IPS-NIHi11 (cell line): ENCODE results near the gene RAD23A.
"Not testable (repeated sequence)": the region's sequence is repeated elsewhere in the genome, so short reads cannot be mapped to it uniquely, and the experiment has no call there.

Experiments
- DNase-seq: peaks from one replicate; pipeline ENCODE4 v3.0.0; 2012; ENCODE audit warnings: mixed read lengths, low spot score

Gene RAD23A

DNA sequence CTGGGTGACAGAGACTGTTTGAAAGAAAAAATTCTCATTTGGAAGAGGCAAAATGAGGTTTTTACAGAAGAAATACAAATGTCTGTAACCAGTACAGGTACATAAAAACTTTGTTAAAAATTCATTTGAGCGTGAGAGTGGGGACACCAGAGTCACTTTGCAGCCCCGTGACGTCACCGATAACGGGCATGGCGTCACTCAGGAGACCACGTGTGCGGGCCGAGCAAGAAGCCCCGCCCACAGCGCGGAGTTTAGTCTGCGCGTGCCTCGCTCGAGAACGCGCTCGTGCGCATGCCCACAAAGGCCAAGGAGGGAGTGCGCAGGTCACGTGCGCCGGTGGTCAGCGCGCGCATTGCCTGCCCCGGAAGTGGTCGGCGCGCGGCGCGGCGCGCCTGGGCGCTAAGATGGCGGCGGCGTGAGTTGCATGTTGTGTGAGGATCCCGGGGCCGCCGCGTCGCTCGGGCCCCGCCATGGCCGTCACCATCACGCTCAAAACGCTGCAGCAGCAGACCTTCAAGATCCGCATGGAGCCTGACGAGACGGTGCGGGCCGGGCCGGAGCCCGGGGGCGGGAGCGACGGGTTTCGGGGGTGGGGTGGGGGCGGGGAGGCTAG, at the start of gene RAD23A:
RAD23A (plus strand) TSS at position 384 of the 613 bp plus-strand sequence; CDS start at position 471, 87 bp downstream.
- peak; percentile 94 for DNase-seq

DNA sequence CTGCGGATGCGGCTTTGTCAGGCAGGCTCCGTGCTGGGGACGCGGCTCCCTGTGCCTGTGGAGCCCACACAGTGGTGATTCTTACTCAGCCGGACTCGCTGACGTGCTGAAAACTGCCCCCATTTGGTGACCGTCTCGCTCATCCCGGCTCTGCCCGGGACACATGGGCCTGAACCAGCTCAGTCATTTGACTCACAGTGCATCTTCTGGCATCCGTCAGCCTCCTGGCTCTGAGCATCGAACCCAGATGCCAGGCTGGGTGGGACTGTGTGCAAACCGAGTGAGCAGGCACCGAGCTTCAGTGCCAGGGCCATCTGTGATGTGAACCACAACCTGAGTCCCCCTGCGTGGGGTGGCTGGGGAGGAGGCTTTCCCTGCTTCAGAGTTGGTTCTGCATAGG, 49.2 kb upstream of the RAD23A start:
- no peak for DNase-seq

DNA sequence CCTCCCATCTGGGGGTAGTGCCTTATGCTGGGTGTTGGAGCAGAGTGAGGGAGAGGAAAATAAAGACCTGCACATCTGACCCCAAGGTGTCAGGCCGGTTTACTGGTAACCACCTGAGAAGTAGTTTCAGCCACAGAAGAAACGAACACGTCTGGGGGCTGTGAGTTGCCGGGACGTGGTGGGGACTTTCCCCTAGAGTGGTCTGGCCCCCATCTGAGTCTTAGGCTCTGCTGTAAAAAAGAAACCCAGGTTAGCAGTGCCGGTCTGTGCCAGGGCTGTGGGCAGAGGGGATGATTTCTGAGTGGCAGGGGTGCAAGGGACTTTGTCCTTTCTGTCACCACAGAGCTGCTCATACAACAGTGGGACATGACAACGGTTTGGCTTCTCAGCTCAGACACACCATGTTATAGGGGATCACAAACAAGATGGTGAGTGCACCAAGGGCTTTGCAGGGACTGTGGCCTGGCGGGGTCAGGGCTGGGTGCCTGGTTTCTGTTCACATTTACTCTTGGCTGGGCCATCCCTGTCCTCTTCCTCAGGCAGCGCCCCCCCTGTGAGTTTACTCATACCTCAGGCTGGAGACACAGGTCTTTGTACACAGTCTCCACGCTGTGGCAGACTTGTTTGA, 45.7 kb upstream of the RAD23A start:
- no peak for DNase-seq

DNA sequence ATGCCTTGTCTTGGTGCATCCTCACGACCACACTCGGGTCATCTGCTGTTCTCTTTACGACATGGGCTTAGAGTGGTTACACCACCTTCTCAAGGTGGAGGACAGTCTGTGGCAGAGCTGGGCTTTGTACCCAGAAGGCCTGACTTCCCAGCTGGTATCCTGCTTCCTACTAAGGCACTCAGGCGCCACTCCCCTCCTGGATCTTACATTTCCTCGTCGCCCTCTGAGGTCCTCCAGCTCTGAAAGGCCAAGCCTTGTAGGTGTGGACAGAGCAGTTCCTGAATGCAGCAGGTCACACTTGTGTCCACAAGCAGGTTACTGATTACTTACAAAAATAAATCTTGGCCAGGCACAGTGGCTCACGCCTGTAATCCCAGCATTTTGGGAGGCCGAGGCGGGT, 38.5 kb upstream of the RAD23A start:
- no peak for DNase-seq

DNA sequence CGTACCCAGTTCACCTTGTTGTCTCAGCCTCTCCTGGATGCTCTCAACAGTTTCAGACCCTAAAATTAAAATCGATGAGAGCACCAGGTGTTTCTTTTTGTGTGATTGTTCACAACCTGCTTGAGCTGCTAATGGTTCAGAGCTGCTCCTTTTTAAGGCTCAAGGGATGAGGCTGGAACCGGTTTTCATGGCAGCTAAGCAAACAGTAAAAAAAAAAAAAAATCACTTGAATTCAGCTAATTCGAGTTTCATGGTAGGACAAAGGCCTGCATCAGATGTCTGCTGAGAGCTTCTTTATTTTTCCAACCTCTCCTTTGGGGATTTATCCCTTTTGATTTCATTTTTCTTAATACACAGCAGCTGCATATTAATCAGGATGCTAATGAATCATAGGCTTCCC, 33.1 kb upstream of the RAD23A start:
- DNase-seq = no peak

DNA sequence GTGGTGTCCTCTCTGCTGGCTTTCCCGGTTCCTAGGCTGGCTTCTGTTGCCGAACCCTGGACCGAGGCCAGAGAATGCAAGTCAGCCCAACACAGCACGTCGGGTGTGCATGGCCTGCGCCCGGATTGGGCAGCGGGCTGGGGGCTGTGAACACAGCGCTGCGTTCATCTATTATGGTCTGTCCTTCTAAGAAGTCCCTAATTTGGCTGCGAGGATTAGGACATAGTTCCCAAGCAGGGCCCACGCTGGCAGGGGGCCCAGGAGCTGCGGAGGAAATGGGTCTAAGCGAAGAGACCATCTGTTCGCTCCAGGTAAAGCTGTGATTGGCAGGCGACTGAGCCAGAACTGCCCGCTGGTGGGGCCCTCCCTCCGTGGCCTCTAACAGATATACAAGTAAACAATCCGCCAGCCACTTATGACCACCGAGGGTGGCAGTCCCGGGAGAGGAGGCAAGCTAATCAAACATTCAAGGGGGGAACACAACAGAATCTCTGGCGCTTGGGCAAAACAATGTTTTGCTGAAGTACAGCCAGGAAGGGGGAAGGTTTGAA, 32.6 kb upstream of the RAD23A start:
- peak; percentile 68 for DNase-seq

DNA sequence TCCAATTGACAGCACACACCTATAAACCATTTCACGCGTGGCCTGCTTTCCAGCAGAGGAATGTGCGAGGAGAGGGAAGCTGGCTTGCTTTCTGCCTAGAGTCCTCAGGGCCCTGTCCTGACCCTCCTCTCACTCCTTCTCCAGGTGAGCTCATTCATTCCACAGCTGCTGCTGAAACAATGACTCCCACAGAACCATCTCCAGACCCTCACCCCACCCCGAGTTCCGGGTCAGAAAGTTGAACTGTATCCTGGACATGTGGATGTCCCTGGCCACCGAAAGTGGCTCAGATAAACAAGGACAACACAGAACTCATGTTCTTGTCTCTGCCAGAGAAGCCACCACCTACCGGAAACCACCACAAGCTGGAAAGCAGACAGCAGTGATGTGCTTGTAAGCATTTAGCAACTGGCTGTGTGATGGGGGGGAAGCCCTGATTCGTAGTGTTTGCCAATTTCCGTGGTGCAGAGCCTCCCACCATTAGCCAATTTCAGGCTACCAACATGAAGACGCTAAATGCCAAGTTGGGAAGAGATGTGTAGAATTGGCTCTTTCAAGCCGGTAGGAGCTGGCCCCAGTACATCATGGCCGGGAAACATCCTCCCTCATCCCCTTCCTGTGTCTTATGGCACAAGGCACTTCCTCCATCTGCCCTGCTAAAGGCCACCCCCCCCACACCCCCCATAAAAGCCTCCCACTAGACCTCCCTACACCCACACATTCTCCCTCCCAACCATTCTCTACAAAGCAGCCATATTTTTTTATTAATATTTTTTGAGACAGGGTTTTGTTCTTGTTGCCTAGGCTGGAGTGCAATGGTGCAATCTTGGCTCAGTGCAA, 31.6 kb upstream of the RAD23A start:
- no peak for DNase-seq

DNA sequence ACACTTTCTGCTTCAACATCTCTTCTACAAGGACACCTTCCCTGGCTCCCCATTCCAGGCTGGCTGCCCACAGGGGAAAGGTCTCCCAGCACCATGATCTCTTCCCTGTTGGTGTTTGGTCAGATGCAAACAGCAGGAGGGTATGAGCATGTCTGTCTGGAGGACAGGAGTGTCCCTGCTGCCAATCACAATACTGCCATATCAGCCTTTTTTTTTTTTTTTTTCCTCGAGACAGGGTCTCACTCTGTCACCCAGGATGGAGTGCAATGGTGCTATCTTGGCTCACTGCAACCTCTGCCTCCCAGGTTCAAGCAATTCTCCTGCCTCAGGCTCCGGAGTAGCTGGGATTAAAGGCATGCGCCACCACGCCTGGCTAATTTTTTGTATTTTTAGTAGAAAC, 29.8 kb upstream of the RAD23A start:
- DNase-seq = not testable (repeated sequence)

DNA sequence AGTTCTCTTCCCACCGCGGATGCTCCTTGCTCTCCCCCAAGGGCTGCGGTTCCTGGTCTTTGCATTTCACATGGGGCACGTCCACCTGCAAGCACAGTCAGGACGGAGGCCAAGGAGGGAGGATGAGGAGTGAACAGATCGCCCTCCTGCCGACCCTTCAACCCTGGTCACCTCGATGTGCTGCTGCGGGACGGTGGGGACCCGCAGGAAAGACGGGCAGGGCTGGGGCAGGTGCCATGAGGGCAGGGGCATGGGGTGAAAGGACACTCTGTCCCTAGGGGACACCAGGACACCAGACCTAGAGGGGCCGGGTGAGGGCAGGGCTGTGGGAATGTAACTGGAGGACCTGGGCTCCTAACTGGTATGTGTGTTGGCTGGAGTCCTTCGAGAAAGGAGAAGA, 27.4 kb upstream of the RAD23A start:
- no peak for DNase-seq

DNA sequence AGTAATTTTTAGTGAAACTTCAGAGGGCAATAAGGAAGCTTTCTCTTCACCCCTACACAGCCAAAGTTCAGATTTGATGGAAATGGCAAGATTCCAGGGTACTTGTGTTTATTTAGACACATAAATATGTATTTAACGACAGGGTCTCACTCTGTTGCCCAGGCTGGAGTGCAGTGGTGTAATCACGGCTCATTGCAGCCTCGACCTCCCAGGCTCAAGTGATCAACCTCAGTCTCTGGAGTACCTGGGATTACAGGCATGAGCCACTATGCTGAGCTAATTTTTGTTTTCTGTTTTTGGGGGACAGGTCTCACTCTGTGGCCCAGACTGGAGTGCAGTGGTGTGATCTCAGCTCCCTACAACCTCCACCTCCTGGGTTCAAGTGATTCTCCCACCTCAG, 24.6 kb upstream of the RAD23A start:
- DNase-seq = no peak

DNA sequence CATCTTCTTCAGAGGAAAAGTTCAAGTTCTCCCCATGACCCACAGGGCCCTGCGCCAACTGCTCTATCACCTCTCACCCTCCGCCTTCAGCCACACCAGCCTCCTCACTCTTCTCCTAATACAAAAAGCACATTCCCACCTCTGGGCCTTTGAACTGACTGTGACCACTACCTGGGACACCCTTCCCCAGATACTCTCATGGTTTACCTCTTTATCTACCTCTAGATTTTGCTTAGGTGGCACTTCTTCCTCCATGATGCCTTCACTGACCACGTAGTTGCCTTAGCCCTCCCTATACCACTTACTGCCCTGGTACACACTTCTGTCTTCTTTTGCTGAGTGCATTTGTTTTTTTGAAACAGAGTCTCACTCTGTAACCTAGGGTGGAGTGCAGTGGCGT, 22.7 kb upstream of the RAD23A start:
- no peak for DNase-seq

DNA sequence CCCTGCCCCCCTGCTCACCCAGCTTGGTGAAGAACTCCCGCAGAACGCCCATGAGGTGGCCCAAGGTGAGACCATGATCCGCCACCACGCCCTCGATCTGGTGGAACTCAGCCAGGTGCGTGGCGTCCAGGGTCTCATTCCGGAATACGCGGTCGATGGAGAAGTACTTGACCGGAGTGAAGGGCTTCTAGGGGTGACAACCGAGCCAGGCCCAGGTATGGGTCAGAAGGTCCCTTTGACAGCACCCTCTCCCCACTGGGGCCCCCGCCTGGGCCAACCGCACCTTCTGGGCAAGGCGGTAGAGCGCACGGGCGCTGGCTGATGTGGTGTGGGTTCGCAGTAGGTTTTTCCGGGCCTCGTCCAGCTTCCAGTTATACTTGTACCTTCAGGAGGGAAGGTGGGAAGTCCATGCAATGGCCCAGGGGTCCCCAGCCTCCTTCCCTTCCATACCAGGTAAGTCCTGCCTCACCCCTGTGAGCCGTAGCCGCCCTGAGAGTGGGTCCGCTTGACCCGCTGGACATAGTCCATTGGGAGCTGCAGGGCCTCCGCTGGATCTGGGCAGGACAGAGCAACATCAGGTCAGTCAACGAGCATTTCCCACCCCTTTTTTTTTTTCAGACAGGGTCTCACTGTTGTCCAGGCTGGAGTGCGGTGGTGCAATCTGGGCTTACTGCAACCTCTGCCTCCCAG, 20.9 kb upstream of the RAD23A start:
- DNase-seq = no peak

DNA sequence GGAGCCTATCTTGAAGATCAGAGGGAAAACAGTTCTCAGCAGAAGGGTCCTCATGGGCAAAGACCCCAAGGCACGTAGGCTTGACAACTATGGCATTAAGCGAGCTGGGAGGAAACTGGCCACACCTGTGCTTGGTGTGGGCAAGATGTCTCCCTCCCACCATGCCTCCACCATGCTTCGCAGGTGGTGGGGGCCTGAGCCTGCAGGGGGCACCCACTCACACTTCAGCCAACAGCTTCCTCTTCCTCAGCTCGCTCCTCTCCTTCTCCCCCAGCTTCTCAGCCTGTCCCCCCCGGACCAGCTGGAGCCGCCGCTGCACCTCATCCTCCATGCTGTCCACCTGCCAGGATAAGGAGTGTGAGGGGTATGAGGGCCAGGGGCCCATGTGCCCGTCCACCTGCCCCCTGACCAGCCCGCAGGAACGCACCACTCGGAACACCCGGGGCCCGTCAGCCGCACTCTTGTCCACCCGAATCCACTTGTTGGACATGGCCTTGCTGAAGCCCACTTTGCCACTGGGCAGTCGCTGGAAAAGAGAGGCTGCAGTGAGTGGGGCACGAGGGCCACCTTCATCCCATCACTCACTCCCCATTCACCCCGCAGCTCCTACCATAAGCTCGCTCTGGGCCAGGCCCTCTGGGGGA, 15.5 kb upstream of the RAD23A start:
- no peak for DNase-seq

DNA sequence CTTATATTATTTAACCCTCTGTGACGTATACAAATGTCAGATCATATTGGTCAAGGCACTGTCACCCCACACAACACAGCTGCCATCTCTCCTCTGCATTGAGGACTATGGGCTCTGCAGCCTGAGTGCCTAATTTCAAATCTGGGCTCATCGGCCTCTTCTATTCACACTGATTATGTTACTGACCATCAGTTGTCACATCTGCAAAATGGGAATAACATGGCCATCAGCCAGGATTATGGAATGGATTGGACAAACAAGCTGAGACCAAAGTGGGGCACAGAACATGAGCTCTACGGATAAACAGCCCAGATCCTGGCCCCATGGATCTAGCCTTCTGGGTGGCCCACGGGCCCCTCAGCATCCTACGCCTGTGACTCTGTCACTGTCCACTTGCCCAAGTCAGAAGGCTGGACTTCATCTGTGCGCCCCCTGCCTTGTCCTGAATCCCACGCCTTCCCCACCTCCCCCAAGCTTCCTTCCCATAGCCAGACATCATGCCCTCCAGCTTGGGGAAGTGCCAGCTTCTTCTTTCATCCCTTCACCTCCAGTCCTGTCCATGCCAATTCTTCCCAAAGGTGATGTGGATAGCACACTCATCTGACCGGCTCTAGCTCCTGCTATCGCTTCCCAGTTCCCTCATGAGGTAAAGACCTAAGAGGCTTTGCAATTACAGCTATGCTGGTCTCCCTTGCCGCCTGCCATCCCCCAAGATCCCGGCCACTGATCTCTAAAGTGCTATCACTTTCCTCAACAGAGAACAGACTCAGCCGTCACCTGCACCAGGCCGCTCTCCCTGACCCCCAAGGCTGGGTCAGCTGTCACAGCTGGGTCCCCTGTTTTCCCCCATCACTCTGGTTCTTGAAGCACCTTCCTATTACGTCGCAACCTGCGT, 13.0 kb upstream of the RAD23A start:
- DNase-seq = no peak

DNA sequence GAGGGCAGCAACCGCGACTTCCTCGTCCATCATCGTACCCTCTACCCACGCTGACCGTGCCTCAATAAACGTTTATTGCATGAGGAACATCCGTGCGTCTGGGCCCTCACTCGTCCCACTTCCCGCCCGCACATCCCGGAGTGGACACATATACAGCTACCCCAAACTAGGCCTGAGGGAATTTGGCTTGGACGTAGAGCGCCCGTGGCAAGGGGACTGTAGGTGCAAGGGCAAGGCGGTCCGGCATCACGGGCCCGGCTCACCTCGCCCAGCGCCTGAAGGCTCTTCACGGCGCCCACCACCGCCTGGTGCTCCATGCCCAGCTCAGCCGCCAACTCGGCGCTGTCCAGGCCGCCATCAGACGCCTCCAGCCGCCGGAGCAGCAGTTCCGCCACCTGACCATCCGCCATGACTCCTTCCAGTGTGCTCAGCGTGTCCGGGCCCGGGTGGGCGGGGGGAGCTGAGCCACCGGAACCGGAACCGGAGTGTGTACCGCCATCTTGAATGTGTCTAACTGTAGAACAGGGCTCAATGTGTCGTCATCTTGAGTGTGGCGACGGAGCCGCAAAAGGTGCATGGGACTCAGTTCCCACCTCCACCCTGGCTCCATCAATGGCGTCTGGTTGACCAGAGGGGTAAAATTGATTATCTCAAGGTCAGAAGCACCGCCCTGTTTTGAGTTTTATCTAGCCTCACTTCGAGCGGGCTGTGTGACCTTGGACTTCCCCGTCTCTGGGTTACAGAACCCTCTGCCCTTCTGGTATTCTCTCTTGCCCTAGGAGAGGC, 12.2 kb upstream of the RAD23A start, which contains the start of gene FARSA:
FARSA (minus strand) TSS at position 425 of the 786 bp plus-strand sequence; CDS start at position 410, 15 bp downstream.
- DNase-seq = peak; percentile 90

DNA sequence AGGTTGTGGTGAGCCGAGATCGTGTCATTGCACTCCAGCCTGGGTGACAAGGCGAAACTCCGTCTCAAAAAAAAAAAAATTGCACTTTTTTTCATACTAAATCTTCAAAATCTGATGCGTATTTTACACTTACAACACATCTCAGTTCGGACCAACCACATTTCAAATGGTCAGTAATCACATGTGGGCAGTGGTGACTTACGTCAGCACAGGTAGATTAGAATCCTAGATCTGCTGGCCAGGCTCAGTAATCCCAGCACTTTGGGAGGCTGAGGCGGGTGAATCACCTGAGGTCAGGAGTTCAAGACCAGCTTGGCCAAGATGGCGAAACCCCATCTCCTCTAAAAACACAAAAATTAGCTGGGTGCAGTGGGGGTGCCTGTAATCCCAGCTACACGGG, 10.6 kb upstream of the RAD23A start:
- no peak for DNase-seq

DNA sequence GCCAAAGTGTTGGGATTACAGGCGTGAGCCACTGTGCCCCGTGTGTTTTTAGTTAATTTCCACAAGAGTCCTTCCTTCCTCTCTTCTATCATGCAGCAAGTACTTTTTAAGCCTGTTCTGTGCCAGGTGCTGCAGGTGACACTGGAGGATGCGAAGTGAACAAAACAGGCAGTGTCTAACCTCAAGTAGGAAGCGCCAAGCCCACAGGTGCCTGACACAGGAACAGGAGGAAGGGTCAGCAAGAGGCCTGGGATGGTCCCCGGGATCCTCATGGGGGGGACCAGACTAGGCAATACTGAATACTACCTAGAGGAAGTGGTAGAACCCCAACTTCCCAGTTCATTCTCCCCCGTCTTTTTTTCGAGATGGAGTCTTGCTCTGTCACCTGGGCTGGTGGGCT, 9.1 kb upstream of the RAD23A start:
- DNase-seq = no peak

DNA sequence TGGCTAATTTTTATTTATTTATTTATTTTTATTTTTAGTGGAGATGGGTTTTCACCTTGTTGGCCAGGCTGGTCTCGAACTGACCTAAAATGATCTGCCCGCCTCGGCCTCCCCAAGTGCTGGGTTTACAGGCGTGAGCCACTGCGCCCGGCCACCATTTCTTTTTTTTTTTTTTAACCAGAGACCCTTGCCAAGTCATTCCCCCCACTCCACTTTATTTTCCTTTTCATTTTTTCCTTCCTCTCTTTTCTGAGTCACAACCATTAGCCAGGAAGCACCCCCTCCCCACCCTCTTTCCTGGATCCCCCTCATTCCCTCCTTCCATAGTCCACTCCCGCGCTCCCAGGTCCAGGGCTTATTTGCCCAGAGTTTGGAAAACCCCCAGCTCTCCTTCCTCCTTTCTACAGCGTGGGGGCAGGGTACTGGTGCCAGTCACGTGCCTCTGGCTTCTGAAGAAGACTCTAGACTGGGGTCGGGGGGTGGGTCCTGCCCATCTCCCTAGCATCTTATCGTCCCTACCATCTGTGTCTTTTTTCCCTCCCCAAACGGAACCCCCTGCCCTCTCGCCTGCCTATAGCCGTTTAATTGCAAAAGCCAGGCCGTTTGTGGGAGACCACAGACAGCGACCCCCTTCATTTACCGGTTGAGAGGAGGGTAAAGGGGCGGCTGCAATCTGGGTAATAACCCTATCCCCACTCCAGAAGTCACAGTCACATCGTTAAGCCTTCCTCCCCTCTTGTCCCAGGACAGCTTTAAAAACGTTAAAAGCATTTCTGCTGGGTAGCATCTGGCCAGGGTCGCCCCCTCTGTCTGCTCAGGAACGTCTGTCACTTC, 8.4 kb upstream of the RAD23A start:
- peak; percentile 41 for DNase-seq
